A204.1 (cell line): ENCODE data around the gene PLPP7.

Experiments
- FAIRE-seq: peaks from 2 replicates; lab custom pipeline; 2012; peaks lifted over from hg19 to GRCh38; lab: Jason Lieb, UNC

Gene PLPP7

DNA sequence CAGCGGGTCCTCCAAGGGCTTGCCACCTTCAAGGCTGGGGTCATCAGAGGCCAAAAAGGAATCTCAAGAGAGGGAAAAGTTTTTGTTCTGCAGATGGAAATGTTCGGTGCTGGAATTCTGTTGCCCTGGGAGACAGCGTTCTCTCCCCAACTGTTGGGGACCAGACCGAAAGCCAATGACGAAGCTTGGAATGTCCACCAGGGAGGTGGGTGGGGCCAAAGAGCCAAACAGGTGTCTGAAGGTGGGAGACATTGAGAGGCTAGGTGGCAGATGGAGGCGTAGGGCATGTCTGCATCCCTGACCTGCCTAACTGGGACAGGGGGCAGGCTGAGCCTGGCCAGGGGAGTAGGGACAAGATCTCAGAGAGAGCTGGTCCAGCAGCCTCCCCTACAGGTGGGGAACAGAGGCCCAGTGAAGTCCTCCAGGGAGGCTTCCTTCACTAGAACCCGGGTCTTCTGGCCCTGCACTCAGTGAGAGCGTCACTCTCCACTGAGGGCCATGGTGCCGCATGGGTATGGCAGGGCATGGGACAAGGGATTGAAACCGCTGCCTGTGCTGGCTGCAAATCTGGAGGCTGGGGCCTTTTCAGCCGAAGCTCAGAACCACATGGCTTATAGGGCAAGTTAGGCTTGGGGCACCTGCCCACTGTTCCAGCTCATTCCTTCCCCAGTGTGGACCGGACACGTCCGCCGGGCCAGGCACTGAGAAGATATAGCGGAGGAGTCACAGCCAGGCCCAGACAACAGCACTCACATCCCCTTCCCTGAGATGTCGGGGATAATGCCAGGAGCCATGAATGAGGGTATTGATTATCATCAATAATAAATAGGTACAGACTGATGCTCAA, 8.2 kb upstream of the PLPP7 start:
- no peak for FAIRE-seq

DNA sequence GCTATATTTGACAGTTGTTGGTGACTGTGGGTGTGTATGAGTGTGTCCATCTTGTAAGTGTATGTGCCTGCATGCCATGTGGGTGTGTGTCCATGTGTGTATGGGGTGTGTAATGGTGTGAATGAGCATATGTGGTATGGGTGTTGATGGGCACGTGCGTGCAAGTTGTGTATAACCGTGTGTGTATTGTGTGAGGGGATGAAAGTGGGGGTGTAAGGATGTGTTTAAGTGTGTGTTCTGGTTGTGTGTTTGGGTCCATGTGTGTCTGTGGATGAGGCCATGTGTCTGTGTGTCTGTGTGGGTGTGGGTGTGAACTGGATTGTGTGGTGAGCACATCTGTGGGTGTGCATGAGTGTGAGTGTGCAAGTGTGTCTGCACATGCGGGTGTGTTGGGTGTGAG, 7.3 kb upstream of the PLPP7 start:
- no peak for FAIRE-seq

DNA sequence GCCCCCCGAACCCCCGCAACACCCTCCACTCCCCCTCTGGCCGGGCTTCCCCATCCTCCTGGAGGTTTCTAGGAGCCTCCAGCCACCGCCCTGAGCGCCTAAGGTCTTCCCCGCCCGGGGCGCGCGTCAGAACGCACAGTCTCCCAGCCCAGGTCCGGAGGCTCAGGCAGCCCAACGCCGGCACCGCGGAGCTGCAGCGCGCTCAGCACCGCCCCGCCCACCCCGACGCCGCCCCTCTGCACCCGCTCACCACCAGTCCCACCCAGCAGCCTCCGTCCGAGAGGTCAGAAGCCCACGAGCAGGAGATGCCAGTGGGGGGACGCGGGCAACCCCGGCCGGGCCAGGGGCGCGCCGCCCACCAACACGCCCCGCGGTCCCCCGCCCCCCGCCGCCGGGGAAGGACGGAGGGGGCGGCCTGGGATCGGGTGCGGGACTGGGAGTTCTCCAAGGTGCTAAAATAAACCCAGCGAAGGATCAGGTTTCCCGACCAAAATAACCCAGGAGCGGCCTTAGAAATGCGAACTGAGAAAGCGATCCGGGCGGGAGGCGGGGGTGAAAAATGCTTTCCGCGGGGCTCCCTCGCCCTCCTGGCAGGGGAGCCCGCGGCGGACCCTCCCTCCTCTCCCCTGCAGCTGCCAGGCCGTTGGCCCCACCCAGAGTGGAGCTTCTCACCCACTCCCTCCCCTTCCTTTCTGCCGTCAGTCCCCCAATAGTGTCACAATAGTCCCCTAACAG, 6.7 kb upstream of the PLPP7 start:
- no peak for FAIRE-seq

DNA sequence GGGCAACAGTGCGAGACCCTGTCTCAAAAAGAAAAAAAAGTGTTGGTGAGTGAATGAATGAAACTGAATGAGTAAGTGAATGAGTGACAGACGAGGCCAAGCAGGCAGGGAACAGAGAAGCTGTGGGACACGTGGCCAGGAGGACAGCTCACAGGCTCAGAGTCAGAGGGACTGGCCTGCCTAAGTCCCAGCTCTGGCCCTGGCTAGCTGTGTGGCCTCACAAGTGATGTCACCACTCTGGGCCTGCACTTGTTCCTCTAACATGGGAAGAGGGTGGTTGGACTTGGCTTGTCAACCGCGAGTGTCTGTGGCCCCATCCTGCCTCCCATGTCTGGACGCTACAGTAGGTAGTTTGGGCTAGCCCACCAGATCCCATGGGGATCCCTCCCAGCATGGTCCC, 4.7 kb upstream of the PLPP7 start:
- FAIRE-seq, result no peak

DNA sequence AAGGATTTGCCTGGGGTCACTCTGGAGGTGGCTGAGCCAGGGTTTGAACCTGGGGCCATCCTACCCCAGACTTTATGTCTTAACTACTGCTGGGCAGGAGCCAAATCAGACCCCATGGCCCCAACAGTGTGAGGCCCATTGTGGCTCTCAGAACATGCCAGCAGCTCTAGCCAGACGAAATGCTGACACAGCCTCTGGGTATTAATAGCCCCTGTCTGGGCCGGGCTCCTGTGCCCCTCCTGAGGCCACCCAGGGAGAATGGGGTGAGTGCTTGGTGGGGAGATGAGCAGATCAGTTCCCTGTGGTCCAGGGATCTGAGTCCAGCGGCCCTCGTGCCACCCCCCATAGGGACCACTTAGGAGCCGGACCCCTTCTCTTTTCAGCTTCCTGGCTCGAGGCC, 2.2 kb upstream of the PLPP7 start:
- no peak for FAIRE-seq

DNA sequence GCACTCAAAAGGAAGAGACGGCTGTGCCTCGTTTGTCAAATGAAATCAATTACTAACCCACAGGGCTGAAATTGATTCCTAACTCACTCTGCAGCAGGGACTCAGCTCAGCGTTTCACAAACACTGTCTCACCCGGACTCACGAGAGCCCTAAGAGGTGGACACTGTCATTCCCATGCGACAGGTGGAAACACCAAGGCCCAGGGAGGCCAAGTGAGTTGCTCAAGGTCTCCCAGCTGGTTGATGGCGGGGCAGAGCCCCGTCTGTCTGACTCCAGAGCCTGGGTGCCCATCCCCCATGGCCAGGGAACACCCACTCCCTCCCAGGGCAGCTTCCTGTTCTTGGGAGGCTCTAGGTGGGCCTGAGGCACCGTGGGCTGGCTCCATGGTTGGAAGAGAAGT, 1.3 kb upstream of the PLPP7 start:
- no peak for FAIRE-seq

DNA sequence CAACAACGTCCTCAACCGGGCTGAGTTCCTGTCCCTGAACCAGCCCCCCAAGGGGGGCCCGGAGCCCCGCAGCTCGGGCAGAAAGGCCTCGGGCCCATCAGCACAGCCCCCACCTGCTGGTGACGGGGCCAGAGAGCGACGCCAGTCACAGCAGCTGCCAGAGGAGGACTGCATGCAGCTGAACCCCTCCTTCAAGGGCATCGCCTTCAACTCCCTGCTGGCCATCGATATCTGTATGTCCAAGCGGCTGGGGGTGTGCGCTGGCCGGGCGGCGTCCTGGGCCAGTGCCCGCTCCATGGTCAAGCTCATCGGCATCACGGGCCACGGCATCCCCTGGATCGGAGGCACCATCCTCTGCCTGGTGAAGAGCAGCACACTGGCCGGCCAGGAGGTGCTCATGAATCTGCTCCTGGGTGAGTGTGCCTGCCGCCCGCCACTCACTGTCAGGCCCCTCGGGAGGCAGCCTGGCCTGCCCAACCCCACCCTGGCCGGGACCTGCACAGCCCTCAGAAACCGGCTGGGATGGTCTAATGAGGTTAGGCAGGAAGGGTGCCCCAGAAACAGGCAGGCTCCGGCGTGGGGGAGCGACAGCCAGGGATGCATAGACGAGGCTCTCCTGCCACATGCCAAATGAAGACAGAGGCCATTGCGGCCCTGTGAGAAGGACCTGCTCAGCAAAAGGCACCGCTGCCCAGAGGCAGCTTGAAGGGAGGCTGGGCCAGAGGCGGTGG, 678 bp downstream of the PLPP7 start:
- FAIRE-seq, result no peak

DNA sequence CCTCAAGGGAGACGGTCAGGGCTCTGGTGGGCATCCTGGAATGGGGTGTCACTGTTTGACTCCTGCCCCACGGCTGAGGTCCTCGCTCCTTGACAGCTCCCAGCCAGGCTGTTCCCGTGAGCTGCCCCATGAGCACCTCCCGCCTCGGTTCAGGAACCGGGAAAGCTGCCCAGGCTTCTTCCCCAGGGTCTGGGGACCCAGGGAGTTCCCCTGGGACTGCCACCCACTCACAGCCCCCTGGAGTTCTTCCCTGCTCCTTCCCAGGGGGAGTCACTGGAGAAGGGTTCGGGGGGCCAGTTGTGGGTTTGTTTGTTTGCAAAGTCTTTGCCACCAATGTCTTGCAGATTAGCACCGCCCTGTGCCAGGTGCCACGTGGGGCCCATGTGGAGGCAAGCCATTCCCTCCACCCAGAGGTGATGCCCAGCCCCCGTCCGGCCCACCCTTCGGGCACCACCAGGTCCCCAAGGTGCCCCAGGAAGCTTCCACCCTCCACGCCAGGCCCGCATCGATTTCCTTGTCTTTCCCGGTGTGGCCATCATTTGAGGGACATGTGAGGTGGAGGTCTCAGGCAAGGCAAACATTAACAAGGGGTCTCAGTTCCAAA, 1.3 kb downstream of the PLPP7 start:
- no peak for FAIRE-seq

DNA sequence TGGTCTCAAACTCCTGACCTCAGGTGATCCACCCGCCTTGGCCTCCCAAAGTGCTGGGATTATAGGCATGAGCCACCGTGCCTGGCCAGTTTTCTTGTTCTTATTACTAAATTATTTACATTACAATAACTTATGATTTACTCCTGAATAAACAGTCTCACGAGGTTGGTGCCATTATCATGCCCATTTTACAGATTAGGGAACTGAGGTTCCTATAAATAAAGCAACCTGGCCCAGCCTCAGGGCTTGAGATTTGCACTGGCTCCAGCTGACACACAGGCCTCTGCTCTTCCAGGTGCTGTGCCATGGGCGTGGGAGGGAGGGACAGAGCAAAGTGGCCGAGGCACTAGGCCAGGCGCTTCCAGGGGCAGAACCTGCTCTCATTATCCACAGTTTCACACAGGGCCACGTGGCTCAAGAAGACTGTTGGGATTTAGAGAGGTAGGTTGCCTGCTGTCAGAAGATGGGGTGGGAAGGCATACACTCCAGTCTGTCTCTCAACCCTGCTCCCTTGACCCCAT, 2.3 kb downstream of the PLPP7 start:
- FAIRE-seq, result no peak

DNA sequence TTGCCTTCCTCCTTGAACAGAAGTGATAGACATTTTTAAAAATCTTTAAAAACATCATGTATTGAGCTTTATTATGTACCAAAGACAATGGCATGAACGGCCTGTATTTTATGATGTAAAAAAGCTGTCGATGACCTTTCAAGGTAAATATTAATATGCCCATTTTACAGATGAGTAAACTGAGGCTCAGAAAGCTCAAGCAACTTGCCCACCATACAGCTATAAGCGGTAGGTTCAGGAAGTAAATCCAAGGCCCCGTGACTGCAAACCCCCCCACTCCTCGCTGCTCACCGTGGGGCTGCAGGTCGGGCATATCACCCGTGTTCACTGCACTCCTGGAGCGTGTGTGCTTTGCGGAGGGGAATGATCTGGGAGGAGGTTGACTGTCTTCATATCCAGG, 3.4 kb downstream of the PLPP7 start:
- no peak for FAIRE-seq

DNA sequence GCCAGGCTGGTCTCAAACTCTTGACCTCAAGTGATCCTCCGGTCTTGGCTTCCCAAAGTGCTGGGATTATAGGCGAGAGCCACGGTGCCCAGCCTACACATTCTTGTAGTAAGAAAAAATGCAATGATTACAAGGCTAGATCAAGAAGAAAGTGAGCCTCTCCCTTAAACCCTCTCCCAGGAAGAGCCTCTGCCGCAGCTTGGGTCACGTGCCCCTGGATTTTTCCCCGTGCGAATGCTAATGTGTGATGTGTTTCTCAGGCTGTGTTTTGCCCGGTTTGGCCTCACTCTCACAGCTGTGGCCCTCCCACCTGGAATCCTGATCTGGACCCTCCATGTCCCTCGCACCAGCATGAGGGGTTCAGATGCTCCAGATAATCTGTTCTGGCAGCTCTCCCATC, 6.9 kb downstream of the PLPP7 start:
- no peak for FAIRE-seq

DNA sequence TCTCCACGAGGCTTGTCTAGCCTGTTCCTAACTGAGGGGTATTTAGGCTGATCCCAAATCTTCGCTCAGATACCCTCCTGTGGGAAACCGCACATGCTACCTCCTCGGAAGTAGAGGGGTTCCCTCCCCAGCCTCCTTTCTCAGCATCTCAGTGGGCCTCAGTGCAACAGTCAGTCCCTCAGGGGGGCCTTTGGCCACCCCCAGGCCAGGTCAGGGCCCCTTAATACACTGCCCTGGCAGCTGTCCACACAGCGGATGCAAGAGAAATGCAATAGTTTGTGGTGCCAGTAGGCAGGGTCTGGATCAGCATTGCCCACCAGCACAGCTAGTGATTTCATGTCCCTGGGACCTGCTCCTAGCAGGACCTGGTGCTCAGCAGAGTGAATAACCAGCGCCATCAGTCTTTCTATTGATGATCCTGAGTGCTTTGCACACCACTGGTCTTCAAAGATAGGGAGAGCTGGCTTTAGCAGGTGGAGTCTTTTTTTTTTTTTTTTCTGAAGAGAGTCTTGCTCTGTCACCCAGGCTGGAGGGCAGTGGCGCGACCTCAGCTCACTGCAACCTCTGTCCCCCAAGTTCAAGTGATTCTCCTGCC, 7.5 kb downstream of the PLPP7 start:
- no peak for FAIRE-seq

DNA sequence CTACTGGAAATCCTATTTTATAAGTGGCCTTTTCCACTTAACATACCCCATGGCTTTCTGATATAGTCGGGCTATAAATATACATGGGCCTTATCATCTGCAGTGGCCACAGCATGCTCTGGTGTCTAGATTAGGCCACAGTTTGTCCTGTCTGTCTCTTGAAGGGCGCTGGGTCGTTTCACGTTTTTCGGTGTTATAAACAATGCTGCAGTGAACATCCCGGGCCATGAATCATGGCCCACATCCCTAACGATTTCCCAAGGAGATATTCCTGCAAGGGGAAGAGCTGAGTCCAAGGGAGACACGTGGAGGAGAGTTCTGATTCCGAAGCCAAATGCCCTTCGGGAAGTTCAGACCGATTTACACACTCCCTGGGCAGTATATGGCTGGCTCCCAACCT, 8.4 kb downstream of the PLPP7 start:
- no peak for FAIRE-seq

DNA sequence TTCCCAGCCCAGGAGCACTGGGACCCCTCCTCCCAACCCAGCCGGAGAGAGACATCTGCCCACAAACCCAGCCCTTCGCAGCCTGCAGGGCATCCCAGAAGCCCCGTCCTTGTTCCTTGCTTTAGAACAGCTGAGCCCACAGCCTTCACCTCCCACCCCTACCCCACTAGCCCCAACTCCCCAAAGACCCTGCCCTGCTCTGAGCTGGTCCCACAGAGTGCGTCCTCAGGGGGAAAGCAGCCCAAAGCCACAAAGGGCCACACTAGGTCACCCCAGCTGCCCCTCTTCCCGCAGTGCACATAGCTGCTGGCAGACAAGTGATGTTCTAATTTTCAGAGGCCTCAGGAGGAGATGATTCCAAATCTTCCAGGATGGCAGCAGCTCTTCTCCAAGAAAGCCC, 8.8 kb downstream of the PLPP7 start:
- FAIRE-seq, result no peak

DNA sequence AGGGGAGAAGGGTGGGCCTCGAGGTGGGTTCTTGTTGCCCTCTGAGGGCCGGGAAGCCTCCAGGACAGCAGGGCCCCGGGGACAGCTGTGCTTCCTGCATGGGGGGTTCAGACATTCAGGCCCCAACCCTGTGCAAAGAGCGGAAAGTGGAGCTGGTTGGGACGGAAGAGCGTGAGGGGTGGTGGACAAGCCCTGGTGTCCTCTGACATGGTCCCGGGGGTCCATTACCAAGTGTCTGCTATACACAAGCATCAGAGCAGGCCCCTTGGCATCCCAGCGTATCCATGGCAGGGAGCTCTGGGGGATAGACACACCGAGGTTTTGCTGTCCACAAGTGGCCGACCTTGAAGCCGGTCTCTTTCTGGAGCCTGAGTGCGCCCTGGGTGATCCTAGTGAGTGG, 9.3 kb downstream of the PLPP7 start:
- no peak for FAIRE-seq

DNA sequence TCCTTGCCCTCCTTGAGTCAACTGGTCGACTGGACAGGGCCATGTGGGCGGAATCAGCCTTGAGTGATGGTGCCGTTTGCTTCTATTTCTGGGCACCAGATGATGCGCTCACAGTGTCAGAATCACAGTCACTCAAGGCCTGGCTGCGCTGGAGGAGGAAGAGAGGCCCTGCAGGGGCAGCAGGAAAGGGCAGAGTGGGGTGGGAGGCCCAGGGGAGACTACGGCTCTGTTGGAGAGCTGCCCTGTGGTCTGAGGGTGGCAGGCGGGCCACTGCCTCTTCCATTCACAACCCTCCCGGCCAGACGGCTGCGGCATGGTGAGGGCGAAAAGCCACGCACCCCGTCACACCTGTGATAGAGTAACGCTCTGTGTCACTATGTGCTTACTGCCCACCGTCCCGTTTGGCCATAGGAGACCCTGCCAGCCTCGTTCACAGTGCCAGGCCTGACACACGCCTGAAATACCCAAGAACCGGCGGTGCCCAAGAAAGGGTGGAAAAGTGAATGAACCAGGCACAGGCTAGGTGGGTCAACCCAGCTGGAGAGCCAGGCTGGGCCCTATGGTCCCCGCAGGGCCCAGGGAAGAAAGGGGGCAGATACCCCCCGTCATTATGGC, 9.9 kb downstream of the PLPP7 start:
- FAIRE-seq, result no peak

DNA sequence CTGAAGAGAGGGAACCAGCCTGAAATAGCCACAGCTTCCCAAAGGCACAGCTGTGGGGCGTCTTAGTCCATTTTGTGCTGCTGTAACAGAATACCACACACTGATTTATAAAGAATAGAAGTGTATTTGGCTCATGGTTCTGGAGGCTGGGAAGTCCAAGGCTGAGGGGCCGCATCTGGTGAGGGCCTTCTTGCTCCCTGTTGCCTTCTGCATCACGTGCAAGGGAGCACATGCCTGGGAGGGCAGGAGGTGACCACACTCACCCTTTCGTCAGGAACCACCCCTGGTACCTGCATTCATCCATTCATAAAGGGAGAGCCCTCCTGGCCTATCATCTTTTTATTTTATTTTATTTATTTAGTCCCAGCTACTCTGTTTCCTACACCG, 10.4 kb downstream of the PLPP7 start:
- no peak for FAIRE-seq

DNA sequence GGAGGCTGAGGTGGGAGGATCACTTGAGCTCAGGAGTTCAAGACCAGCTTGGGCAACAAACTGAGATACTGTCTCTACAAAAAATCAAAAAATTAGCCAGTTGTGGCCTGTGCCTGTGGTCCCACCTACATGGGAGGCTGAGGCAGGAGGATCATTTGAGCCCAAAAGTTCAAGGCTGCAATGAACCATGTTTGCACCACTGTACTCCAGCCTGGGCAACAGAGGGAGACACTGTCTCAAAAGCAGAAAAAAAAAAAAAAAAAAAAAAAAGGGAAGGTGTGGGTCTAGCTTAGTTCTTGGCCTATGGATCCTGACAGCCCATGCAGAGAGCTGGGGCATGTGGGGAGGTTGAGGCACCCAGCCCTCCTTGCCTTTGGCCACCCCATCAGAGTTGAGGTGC, 10.9 kb downstream of the PLPP7 start:
- FAIRE-seq, result no peak

DNA sequence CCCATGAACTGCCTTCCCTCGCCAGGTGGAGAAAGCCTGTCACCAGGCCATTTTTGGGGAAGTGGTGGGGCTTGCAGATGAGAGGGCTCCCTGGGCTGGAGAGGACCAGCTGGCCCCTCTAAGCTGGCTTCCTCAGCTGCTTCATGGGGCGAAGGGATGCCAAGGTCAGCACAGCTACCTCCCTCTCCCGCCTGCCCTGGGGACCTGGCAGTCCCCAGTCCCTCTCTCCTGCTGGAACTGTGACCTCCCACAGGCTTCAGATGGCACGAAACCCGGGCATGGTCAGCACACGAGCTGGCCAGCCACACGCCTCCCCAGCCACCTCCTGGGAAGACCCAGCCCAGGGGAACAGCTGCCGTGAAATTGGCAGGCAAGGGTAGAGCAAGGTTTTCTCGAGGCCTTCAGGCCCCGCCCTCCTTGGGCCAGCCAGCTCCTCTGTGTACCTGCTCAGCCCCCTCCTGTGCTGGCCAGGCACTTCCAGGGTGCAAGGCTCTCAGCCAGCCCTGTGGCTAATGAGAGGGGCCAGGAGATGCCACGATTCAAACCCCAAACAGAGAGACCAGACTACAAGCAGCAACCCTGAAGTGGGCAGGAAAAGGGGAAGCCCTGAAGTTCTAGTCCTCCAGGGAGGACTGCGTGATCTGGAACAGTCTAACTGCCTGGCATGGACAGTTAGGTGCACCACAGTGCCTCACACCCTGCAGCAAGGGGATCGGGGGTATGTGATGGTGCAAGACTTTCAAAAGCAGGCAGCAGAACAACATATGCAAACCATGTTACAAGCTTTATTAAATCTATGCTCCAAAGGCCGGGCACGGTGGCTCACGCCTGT, 12.9 kb downstream of the PLPP7 start:
- no peak for FAIRE-seq

DNA sequence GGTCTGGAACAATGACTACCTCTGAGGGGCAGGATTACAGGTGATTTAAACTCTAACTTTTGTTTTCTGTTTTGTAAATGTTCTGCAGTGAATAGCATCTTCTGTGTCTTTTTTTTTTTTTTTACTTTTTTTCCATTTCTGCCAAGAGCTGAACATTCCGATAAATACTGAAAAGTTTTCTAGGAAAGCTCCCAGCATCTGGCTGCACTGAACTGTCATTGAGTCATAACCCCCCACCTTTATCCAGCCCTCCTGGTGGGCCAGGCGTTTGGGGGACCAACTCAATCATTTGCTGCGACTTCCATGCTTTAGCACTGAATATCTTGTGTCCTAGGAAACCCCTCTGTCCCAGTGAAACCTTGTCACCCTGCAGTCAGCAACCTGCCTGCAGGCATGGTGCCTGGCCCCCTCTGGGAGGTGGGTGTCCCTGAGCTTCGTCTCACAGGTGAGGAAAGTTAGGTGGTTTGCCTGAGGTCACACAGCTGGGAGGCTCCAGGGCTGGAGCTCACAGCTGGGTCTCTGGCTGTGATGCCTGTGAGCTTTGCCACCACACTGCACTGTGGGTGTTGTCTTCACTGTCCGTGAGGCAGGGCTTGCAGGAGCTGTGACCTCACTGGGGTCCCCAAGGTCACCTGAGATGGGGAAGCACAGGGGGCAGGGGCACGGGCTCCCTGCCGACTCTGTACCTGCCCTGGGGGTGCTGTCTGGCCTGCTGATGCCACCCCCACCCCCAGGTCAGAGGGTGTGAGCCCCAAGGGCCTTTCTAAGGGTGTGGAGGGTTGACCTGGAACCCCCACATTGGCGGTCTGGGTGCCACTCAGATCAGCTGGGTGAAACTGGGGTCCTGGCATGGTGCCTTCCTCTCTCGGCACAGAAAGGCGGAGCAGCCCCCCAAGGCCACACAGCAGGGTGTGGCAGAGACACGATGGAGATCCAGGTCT, 14.1 kb downstream of the PLPP7 start:
- no peak for FAIRE-seq
